ENCODE measurements around the gene CLDN9.

GRCh38 chr16:2968368-2968737, 44.4 kb upstream of the CLDN9 start:
- TF ChIP-seq POLR2AphosphoS5 (IDR thresholded peaks at IDR 0.05; ENCODE audit: low read depth, low read length), result no peak
- TF ChIP-seq POLR2A (IDR thresholded peaks at IDR 0.05; ENCODE audit: low read depth, low read length), result no peak
- TF ChIP-seq PAX5 (IDR thresholded peaks at IDR 0.05; ENCODE audit: insufficient read depth, low read length, severe bottlenecking), result no peak
- TF ChIP-seq SPI1 (IDR thresholded peaks at IDR 0.05; ENCODE audit: low read depth, low read length), result no peak
- TF ChIP-seq TAF1 (IDR thresholded peaks at IDR 0.05; ENCODE audit: low read depth, low read length), result no peak
